WTC11 (cell line): ENCODE measurements around the gene PRND. TPM values are rescaled to one million over a fixed set of nuclear protein-coding genes. Genes with fewer than 3 reads are reported as not detected.

Source experiments
- ATAC-seq: fragments of 200-7000 bp; cut with Tn5 transposase; 2 replicates; pipeline ENCODE4 v1.10.0; 2021; ENCODE audit warnings: mild to moderate bottlenecking, moderate library complexity
- CTCF ChIA-PET: fragments of 300-600 bp; sonication (Branson Sonifier 250); formaldehyde crosslinking; loops from one replicate; lab custom pipeline; 2021; ENCODE audit warnings: antibody characterized with exemption; lab: Charles Lee
- POLR2A ChIA-PET: fragments of 350-600 bp; sonication (Branson Sonifier 250); formaldehyde crosslinking; loops from one replicate; lab custom pipeline; 2021; ENCODE audit warnings: antibody characterized with exemption; lab: Charles Lee
- DNase-seq: peaks from one replicate; pipeline ENCODE4 v3.0.0; 2021; ENCODE audit warnings: low spot score
- H3K27ac Mint-ChIP-seq: 2 replicates; pipeline ENCODE4 v1.8.0; 2021; ENCODE audit warnings: mixed read lengths
- H3K27me3 Mint-ChIP-seq: 2 replicates; pipeline ENCODE4 v1.8.0; 2021; ENCODE audit warnings: low read depth, mild to moderate bottlenecking, moderate library complexity, mixed read lengths
- H3K36me3 Mint-ChIP-seq: 2 replicates; pipeline ENCODE4 v1.8.0; 2021; ENCODE audit warnings: mixed read lengths
- H3K4me1 Mint-ChIP-seq: 2 replicates; pipeline ENCODE4 v1.8.0; 2022; ENCODE audit warnings: mixed read lengths
- H3K4me3 Mint-ChIP-seq: 2 replicates; pipeline ENCODE4 v1.8.0; 2021; ENCODE audit warnings: mild to moderate bottlenecking, moderate library complexity, mixed read lengths
- H3K9me3 Mint-ChIP-seq: 2 replicates; pipeline ENCODE4 v1.8.0; 2021; ENCODE audit warnings: mixed read lengths
- CDX4 ChIP-seq: fragments of 250-450 bp; sonication (Bioruptor Pico); IDR thresholded peaks from 2 replicates; pipeline ENCODE4 v1.9.0; 2021; ENCODE audit warnings: moderate library complexity, mild to moderate bottlenecking, inconsistent platforms, borderline replicate concordance
- E2F1 ChIP-seq: sonication (generic); formaldehyde crosslinking; IDR thresholded peaks from 2 replicates; pipeline ENCODE4 v1.8.0; 2022; ENCODE audit warnings: mild to moderate bottlenecking, missing genetic modification reagents
- FOXK1 ChIP-seq: sonication (generic); formaldehyde crosslinking; IDR thresholded peaks from 2 replicates; pipeline ENCODE4 v1.8.0; 2022; ENCODE audit warnings: mild to moderate bottlenecking, moderate library complexity, missing genetic modification reagents
- FOXP1 ChIP-seq: sonication (generic); formaldehyde crosslinking; IDR thresholded peaks from 2 replicates; pipeline ENCODE4 v1.8.0; 2022; ENCODE audit warnings: missing genetic modification reagents, mild to moderate bottlenecking, moderate library complexity, borderline replicate concordance
- GABPB1 ChIP-seq: sonication (generic); formaldehyde crosslinking; IDR thresholded peaks from 2 replicates; pipeline ENCODE4 v1.8.1; 2023; ENCODE audit warnings: mild to moderate bottlenecking, missing genetic modification reagents
- IRF2 ChIP-seq: sonication (generic); formaldehyde crosslinking; IDR thresholded peaks from 2 replicates; pipeline ENCODE4 v1.8.0; 2022; ENCODE audit warnings: low read depth, missing genetic modification reagents, borderline replicate concordance
- KAT7 ChIP-seq: sonication (generic); formaldehyde crosslinking; IDR thresholded peaks from 2 replicates; pipeline ENCODE4 v1.8.1; 2023; ENCODE audit warnings: missing genetic modification reagents, mild to moderate bottlenecking, borderline replicate concordance
- MXD4 ChIP-seq: fragments of 250-450 bp; sonication (Bioruptor Pico); IDR thresholded peaks from 2 replicates; pipeline ENCODE4 v1.8.0; 2021; ENCODE audit warnings: mild to moderate bottlenecking, moderate library complexity, borderline replicate concordance
- MYBL2 ChIP-seq: sonication (generic); formaldehyde crosslinking; IDR thresholded peaks from 2 replicates; pipeline ENCODE4 v1.8.1; 2023; ENCODE audit warnings: mild to moderate bottlenecking, moderate library complexity, missing genetic modification reagents
- NR3C1 ChIP-seq: sonication (generic); formaldehyde crosslinking; conservative IDR thresholded peaks from 2 replicates; pipeline ENCODE4 v1.8.1; 2023; ENCODE audit warnings: low read depth, mild to moderate bottlenecking, missing genetic modification reagents
- PREB ChIP-seq: sonication (generic); formaldehyde crosslinking; IDR thresholded peaks from 2 replicates; pipeline ENCODE4 v1.8.1; 2022; ENCODE audit warnings: mild to moderate bottlenecking, missing genetic modification reagents, moderate library complexity, borderline replicate concordance
- SMAD3 ChIP-seq: sonication (generic); formaldehyde crosslinking; IDR thresholded peaks from 2 replicates; pipeline ENCODE4 v1.8.0; 2022; ENCODE audit warnings: missing genetic modification reagents, mild to moderate bottlenecking, borderline replicate concordance
- SOX15 ChIP-seq: fragments of 250-450 bp; sonication (Bioruptor Pico); IDR thresholded peaks from 2 replicates; pipeline ENCODE4 v1.9.0; 2021; ENCODE audit warnings: mild to moderate bottlenecking
- TEAD4 ChIP-seq: sonication (generic); formaldehyde crosslinking; IDR thresholded peaks from 2 replicates; pipeline ENCODE4 v1.8.0; 2022; ENCODE audit warnings: mild to moderate bottlenecking, missing genetic modification reagents
- USF1 ChIP-seq: sonication (generic); formaldehyde crosslinking; IDR thresholded peaks from 2 replicates; pipeline ENCODE4 v1.8.0; 2022; ENCODE audit warnings: mild to moderate bottlenecking, missing genetic modification reagents
- USF2 ChIP-seq: sonication (generic); formaldehyde crosslinking; IDR thresholded peaks from 2 replicates; pipeline ENCODE4 v1.8.1; 2023; ENCODE audit warnings: mild to moderate bottlenecking, missing genetic modification reagents, moderate library complexity
- ZNF416 ChIP-seq: fragments of 250-450 bp; sonication (Bioruptor Pico); IDR thresholded peaks from 2 replicates; pipeline ENCODE4 v1.9.0; 2021; ENCODE audit warnings: mild to moderate bottlenecking, inconsistent platforms
- ZNF532 ChIP-seq: fragments of 250-450 bp; sonication (Bioruptor Pico); IDR thresholded peaks from 2 replicates; pipeline ENCODE4 v1.9.0; 2021; ENCODE audit warnings: mild to moderate bottlenecking, borderline replicate concordance
- ZNF671 ChIP-seq: fragments of 250-450 bp; sonication (Bioruptor Pico); IDR thresholded peaks from 2 replicates; pipeline ENCODE4 v1.8.0; 2021; ENCODE audit warnings: mild to moderate bottlenecking
- total RNA-seq: library from RNA; stranded (reverse); gene quantifications from 3 replicates; pipeline ENCODE4 v1.2.3, GENCODE V29; 2021

Gene PRND
- total RNA-seq, 1 experiment from 2014 or later = 0.04 TPM

GRCh38 chr20:4722993-4723392 lies 1.3 kb downstream of the PRND start:
- ATAC-seq = no peak
- no peaks in the 10 kb centered on the region for H3K27me3 Mint-ChIP-seq
- DNase-seq = no peak
- peaks cover 30% of the 10 kb centered on the region for H3K4me1 Mint-ChIP-seq
- no peak overlapping the region for H3K4me3 Mint-ChIP-seq
- H3K9me3 Mint-ChIP-seq = peaks cover 7% of the 10 kb centered on the region; the same call in 1 of the 2 replicates
- H3K27ac Mint-ChIP-seq = no peak overlapping the region
- ChIA-PET CTCF (interaction anchor here (0.7 to 5.7 kb wide), 3 partner anchors 105 to 324 kb away, joined by 3 to 55 read pairs (median 3); no protein-coding TSS in a partner anchor), POLR2A (no interaction called here)
- peaks cover 2% of the 10 kb centered on the region; the same call in 1 of the 2 replicates for H3K36me3 Mint-ChIP-seq
- TF ChIP-seq SMAD3 (CRISPR knock-in tag) = no peak
- no peak for TF ChIP-seq MYBL2 (CRISPR knock-in tag)
- no peak for TF ChIP-seq IRF2 (CRISPR knock-in tag)
- no peak for TF ChIP-seq SOX15 (CRISPR knock-in tag)
- TF ChIP-seq GABPB1 (CRISPR knock-in tag) = no peak
- no peak for TF ChIP-seq E2F1
- TF ChIP-seq FOXP1 = no peak
- TF ChIP-seq CDX4 (CRISPR knock-in tag) = no peak
- TF ChIP-seq ZNF532 (CRISPR knock-in tag) = no peak
- TF ChIP-seq USF2 = no peak
- no peak for TF ChIP-seq MXD4 (CRISPR knock-in tag)
- TF ChIP-seq KAT7 (CRISPR knock-in tag) = no peak
- no peak for TF ChIP-seq PREB
- no peak for TF ChIP-seq NR3C1
- no peak for TF ChIP-seq TEAD4 (CRISPR knock-in tag)
- no peak for TF ChIP-seq USF1 (CRISPR knock-in tag)
- TF ChIP-seq ZNF671 (CRISPR knock-in tag) = no peak
- TF ChIP-seq FOXK1 (CRISPR knock-in tag) = no peak
- TF ChIP-seq ZNF416 (CRISPR knock-in tag) = no peak
